B cell (primary cell): Measurements from ENCODE around the gene C18orf63. TPM values are rescaled to one million over a fixed set of nuclear protein-coding genes. Genes with fewer than 3 reads are reported as not detected.

Source experiments
- ATAC-seq: fragments of 200-7000 bp; cut with Tn5 transposase; one replicate; pipeline ENCODE4 v1.10.0; 2021; ENCODE audit warnings: low read depth, mild to moderate bottlenecking, moderate number of reproducible peaks, moderate library complexity
- CTCF ChIA-PET: fragments of 350-600 bp; sonication (Branson Sonifier 250); formaldehyde crosslinking; loops from one replicate; lab custom pipeline; 2021; ENCODE audit warnings: antibody characterized with exemption, inconsistent platforms; lab: Charles Lee
- POLR2A ChIA-PET: fragments of 350-600 bp; sonication (Branson Sonifier 250); formaldehyde crosslinking; loops from one replicate; lab custom pipeline; 2021; ENCODE audit warnings: antibody characterized with exemption; lab: Charles Lee
- DNase-seq: peaks from one replicate; pipeline ENCODE4 v3.0.0; 2013
- H2AFZ ChIP-seq: 2 replicates; pipeline ENCODE4 v1.6.1; 2012; ENCODE audit warnings: mild to moderate bottlenecking, low read depth, low read length; ENCODE audit not compliant: insufficient read depth, poor library complexity, severe bottlenecking
- H3K27ac ChIP-seq, 2 donors: 1 replicate in 1 of 2; 2 replicates in 1 of 2; pipeline ENCODE4 v1.5.1; 2012 to 2013; ENCODE audit warnings: low read length in 2 of 2, mild to moderate bottlenecking in 2 of 2, moderate library complexity in 1 of 2
- H3K27me3 ChIP-seq, 4 experiments: fragments of 200-600 bp in 1 of 4; sonication (generic) in 1 of 4; replicated peaks in 1 of 4; 1 replicate in 2 of 4; 2 replicates in 2 of 4; pipeline versions ENCODE4 v1.6.1 to v1.7.0; 2013 to 2016; ENCODE audit warnings: low read length in 3 of 4, mild to moderate bottlenecking in 2 of 4, mixed read lengths in 1 of 4, moderate library complexity in 1 of 4; ENCODE audit not compliant: insufficient read depth in 4 of 4, control insufficient read depth in 3 of 4; ENCODE audit errors: control extremely low read depth in 1 of 4
- H3K36me3 ChIP-seq, 2 experiments: replicated peaks in 1 of 2; 1 replicate in 1 of 2; 2 replicates in 1 of 2; pipeline versions ENCODE4 v1.6.1 to v1.7.1; 2013; ENCODE audit warnings: low read length in 1 of 2; ENCODE audit not compliant: insufficient read depth in 2 of 2, control insufficient read depth in 1 of 2; ENCODE audit errors: control extremely low read depth in 1 of 2, extremely low read depth in 1 of 2
- H3K4me1 ChIP-seq, 2 donors: fragments of 200-600 bp in 1 of 2; sonication (generic) in 1 of 2; 1 replicate in 1 of 2; 2 replicates in 1 of 2; pipeline versions ENCODE4 v1.5.1 to v1.6.1; 2013 to 2017; ENCODE audit warnings: low read length in 2 of 2; ENCODE audit not compliant: control insufficient read depth in 2 of 2, insufficient read depth in 2 of 2
- H3K4me2 ChIP-seq: replicated peaks from 2 replicates; pipeline ENCODE3; 2012; ENCODE audit warnings: mild to moderate bottlenecking, low read depth, low read length; ENCODE audit not compliant: poor library complexity, severe bottlenecking
- H3K4me3 ChIP-seq, 5 experiments: fragments of 200-600 bp in 1 of 5; sonication (generic) in 1 of 5; 1 replicate in 3 of 5; 2 replicates in 2 of 5; pipeline versions ENCODE4 v1.5.1 to v1.7.0; 2011 to 2016; ENCODE audit warnings: low read length in 4 of 5, mild to moderate bottlenecking in 4 of 5, low read depth in 2 of 5, control low read depth in 1 of 5, moderate library complexity in 1 of 5; ENCODE audit not compliant: insufficient read depth in 1 of 5; ENCODE audit errors: control extremely low read depth in 1 of 5, extremely low read depth in 1 of 5
- H3K79me2 ChIP-seq: fragments of 200-600 bp; sonication (generic); one replicate; pipeline ENCODE4 v1.6.0; 2016; ENCODE audit warnings: low read length; ENCODE audit not compliant: control insufficient read depth, insufficient read depth
- H3K9ac ChIP-seq: fragments of 200-600 bp; sonication (generic); 2 replicates; pipeline ENCODE4 v1.6.1; 2017; ENCODE audit warnings: mild to moderate bottlenecking, low read length, moderate library complexity
- H3K9me3 ChIP-seq, 3 donors: one replicate each; pipeline versions ENCODE4 v1.6.1 to v1.7.1; 2013; ENCODE audit warnings: low read length in 2 of 3; ENCODE audit not compliant: control insufficient read depth in 2 of 3, insufficient read depth in 1 of 3; ENCODE audit errors: control extremely low read depth in 1 of 3
- H4K20me1 ChIP-seq: 2 replicates; pipeline ENCODE4 v1.6.0; 2012; ENCODE audit warnings: mild to moderate bottlenecking, low read length; ENCODE audit not compliant: insufficient read depth, control insufficient read depth, poor library complexity, severe bottlenecking
- H3K27ac Mint-ChIP-seq: one replicate; pipeline ENCODE4 v1.8.0; 2021; ENCODE audit warnings: mixed read lengths
- H3K27me3 Mint-ChIP-seq: one replicate; pipeline ENCODE4 v1.8.0; 2021; ENCODE audit warnings: mixed read lengths
- H3K4me1 Mint-ChIP-seq: one replicate; pipeline ENCODE4 v1.8.0; 2021; ENCODE audit warnings: mixed read lengths
- H3K4me3 Mint-ChIP-seq: one replicate; pipeline ENCODE4 v1.8.0; 2021; ENCODE audit warnings: mixed read lengths
- H3K9me3 Mint-ChIP-seq: one replicate; pipeline ENCODE4 v1.8.0; 2022; ENCODE audit warnings: mixed read lengths; ENCODE audit not compliant: insufficient read depth
- CTCF ChIP-seq: fragments of 200-600 bp; IDR thresholded peaks from one replicate; pipeline ENCODE4 v1.8.0; 2022; ENCODE audit warnings: antibody characterized with exemption, mild to moderate bottlenecking
- EZH2 ChIP-seq: IDR thresholded peaks from 2 replicates; pipeline ENCODE4 v1.6.1; 2012; ENCODE audit warnings: borderline replicate concordance, low read depth, mild to moderate bottlenecking, moderate library complexity, low read length; ENCODE audit not compliant: insufficient read depth, poor library complexity, severe bottlenecking
- WGBS: methylation state at CpG from one replicate; pipeline ENCODE4 v1.1.5; 2013; ENCODE audit warnings: missing lambda C conversion rate; ENCODE audit not compliant: insufficient coverage; 5-methylcytosine and 5-hydroxymethylcytosine counted together
- intact Hi-C: fragments of 100-400 bp; cut with micrococcal nuclease; formaldehyde crosslinking; loops from one replicate; pipeline ENCODE4 v1.10.0; 2022
- polyA plus RNA-seq: library from polyadenylated mRNA; depleted of rRNA; stranded (reverse); fragments of >200 nt; gene quantifications from 2 replicates; pipeline ENCODE4 v1.2.3, GENCODE V29; 2012
- total RNA-seq, 2 donors: library from RNA; stranded (reverse); fragments of 120-200 nt in 1 of 2; gene quantifications; 1 replicate in 1 of 2; 2 replicates in 1 of 2; pipeline versions ENCODE4 v1.2.3 to v1.2.4, GENCODE V29; 2013 to 2022

C18orf63 gene
- total and polyA plus RNA-seq, 2 donors (not counting 1 experiment from before 2014, with no cell fraction given), result not detected

- no peaks in the 10 kb centered on the region for H3K27me3 Mint-ChIP-seq
- peaks cover 13 to 42% of the 10 kb centered on the region in 2 donors for H3K4me1 ChIP-seq
- no peak for TF ChIP-seq EZH2
- no peak for TF ChIP-seq CTCF
- H3K79me2 ChIP-seq, result peaks cover 57% of the 10 kb centered on the region
- no peak overlapping the region for H3K9ac ChIP-seq
- ChIA-PET CTCF (interaction anchor here (1.8 kb wide), 1 partner anchor 56 kb away, joined by 10 read pairs; no protein-coding TSS in a partner anchor), POLR2A (no interaction called here)
- no peaks in the 10 kb centered on the region for H3K27me3 ChIP-seq
- H3K36me3 ChIP-seq, result no peaks in the 10 kb centered on the region
- H3K27ac Mint-ChIP-seq, result no peak overlapping the region
- H3K4me2 ChIP-seq, result no peak overlapping the region
- 100% methylated on average over 2 of the region's 4 CpGs for WGBS
- peaks cover 71% of the 10 kb centered on the region for H3K4me1 Mint-ChIP-seq
- intact Hi-C loops, result no loop called here
- H3K27ac ChIP-seq, result no peak overlapping the region
- peaks cover 0 to 3% (median 0%) of the 10 kb centered on the region in 3 donors for H3K9me3 ChIP-seq
- H4K20me1 ChIP-seq, result peaks cover 39% of the 10 kb centered on the region
- DNase-seq (no peak), ATAC-seq (no peak)
- H3K4me3 ChIP-seq, result no peak overlapping the region
- no peak overlapping the region for H2AFZ ChIP-seq
- no peaks in the 10 kb centered on the region for H3K9me3 Mint-ChIP-seq
- no peak overlapping the region for H3K4me3 Mint-ChIP-seq
Observed at GRCh38 chr18:74286106-74286855, 29.4 kb upstream of the C18orf63 start.

- Mint-ChIP-seq H3K9me3 (no peaks in the 10 kb centered on the region), H3K4me3 (no peak overlapping the region), H3K4me1 (peaks cover 68% of the 10 kb centered on the region), H3K27ac (no peak overlapping the region), H3K27me3 (no peaks in the 10 kb centered on the region)
- H4K20me1 ChIP-seq, result peaks cover 33% of the 10 kb centered on the region
- H3K27me3 ChIP-seq, result no peaks in the 10 kb centered on the region
- H3K9ac ChIP-seq, result no peak overlapping the region
- peaks cover 0 to 3% (median 0%) of the 10 kb centered on the region in 3 donors for H3K9me3 ChIP-seq
- peaks cover 55% of the 10 kb centered on the region for H3K79me2 ChIP-seq
- intact Hi-C loops, result no loop called here
- no peak overlapping the region for H3K27ac ChIP-seq
- DNase-seq (no peak), ATAC-seq (no peak)
- ChIA-PET POLR2A (no interaction called here), CTCF (interaction anchor here (1.8 kb wide), 1 partner anchor 55 kb away, joined by 10 read pairs; no protein-coding TSS in a partner anchor)
- H2AFZ ChIP-seq, result no peak overlapping the region
- no peak overlapping the region for H3K4me3 ChIP-seq
- no peaks in the 10 kb centered on the region for H3K36me3 ChIP-seq
- peaks cover 13 to 38% of the 10 kb centered on the region in 2 donors for H3K4me1 ChIP-seq
- WGBS, result no CpG with 5 or more reads among the region's 2 CpGs
- no peak overlapping the region for H3K4me2 ChIP-seq
- no peak for TF ChIP-seq CTCF
- no peak for TF ChIP-seq EZH2
Observed at GRCh38 chr18:74286856-74287255, 28.8 kb upstream of the C18orf63 start.
